GM12864 (cell line): ENCODE data around the gene PDLIM3.
"Not testable (repeated sequence)": the region's sequence is repeated elsewhere in the genome, so short reads cannot be mapped to it uniquely, and the experiment has no call there.

Experiments used
- DNase-seq: peaks from one replicate; pipeline ENCODE4 v3.0.0-alpha.2; 2011; ENCODE audit warnings: low read depth
- H3K4me3 ChIP-seq: 2 replicates; pipeline ENCODE4 v1.5.1; 2011; ENCODE audit warnings: mild to moderate bottlenecking, low read depth, low read length, control low read depth
- TF ChIP-seq, protein P1 (sequence below): IDR thresholded peaks from 2 replicates; pipeline ENCODE4 v1.5.1; 2011; ENCODE audit warnings: low read depth, mild to moderate bottlenecking, moderate library complexity, low read length, control low read depth, inconsistent platforms; ENCODE audit errors: missing control alignments

Gene PDLIM3

DNA sequence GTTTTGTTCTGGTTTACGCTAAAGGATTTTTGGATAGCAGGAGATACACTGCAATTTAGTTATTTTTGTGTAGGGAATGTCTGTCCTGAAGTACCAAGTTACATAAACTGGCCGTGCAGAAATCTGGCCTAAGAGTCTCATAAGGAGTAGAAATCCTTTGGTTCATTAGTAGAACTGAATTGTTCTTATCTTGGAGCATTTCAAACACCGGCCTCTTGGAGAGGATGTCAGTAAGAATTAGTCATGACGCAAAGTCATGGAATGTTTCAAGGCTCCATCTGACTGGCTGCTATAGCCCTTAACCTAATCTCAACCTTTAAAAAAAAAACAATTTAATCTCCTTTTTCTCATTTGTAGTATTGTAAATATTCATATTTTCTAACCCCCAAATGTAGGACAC is 15.2 kb downstream of the PDLIM3 start:
- no peak for DNase-seq
- no peak overlapping the region for H3K4me3 ChIP-seq
- TF ChIP-seq, protein P1, sequence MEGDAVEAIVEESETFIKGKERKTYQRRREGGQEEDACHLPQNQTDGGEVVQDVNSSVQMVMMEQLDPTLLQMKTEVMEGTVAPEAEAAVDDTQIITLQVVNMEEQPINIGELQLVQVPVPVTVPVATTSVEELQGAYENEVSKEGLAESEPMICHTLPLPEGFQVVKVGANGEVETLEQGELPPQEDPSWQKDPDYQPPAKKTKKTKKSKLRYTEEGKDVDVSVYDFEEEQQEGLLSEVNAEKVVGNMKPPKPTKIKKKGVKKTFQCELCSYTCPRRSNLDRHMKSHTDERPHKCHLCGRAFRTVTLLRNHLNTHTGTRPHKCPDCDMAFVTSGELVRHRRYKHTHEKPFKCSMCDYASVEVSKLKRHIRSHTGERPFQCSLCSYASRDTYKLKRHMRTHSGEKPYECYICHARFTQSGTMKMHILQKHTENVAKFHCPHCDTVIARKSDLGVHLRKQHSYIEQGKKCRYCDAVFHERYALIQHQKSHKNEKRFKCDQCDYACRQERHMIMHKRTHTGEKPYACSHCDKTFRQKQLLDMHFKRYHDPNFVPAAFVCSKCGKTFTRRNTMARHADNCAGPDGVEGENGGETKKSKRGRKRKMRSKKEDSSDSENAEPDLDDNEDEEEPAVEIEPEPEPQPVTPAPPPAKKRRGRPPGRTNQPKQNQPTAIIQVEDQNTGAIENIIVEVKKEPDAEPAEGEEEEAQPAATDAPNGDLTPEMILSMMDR: no peak

GRCh38 chr4:185518494-185518893 is 16.8 kb downstream of the PDLIM3 start:
- H3K4me3 ChIP-seq: no peak overlapping the region
- DNase-seq: no peak
- TF ChIP-seq, protein P1: no peak

DNA sequence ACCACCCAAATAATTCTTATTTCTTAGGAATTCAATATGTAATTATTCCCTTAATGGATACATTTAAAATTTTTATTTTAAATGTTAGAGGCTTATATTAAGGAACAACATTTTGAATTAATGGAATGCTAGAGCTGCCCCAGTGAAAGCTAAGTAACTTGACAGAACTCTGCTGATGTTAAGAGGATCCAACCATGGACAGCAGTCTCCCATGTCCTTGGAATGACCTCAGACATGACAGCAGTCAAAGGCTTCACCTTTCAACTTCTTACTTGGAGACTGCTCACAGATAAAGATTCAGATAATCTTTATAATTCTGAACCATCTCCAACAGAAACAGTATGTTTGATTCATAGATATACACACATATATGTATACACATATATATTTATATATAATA is 17.2 kb downstream of the PDLIM3 start:
- H3K4me3 ChIP-seq: no peak overlapping the region
- no peak for DNase-seq
- TF ChIP-seq, protein P1: no peak

DNA sequence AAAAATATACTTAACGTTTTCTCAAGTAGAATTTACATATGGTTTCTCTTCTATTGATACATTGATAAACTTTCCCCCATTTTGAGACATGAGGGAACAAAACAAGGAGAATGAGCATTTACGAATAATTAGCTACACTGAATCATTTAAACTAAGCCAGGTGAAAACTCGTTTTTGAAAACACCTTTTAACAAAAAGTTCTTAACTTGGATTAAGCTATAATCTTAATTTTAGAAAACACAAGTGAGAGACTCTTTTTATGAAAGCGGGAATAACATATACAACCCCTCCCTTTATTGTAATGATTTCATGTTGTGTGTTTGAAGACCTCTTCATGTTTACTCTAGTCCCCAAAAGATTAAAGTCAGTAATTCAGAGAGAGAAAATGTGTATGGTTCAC is 20.1 kb downstream of the PDLIM3 start:
- TF ChIP-seq, protein P1: no peak
- no peak for DNase-seq
- no peak overlapping the region for H3K4me3 ChIP-seq

DNA sequence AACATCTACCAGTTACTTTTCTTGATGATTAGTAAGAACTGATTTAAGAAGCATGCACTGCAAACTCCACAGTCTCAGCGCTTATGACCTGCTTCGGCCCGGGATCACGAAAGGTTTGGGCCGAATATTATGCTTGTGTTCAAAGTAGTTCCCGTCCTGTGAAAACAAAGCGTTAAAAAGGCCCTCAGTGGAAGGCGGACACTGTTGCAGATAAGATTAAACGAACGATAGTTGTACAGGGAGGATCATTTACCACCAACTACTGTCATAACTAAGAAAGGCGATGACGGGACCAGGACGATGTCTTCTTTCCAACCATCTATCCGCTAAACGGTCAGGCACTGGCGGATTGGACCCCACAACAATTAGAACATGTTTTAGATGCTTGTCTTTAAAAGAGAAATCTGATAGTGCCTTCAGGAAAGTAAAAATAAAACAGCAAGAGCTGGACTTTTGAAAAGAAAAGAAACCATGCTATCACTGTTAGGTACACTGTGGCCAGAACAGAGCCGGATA is 21.1 kb downstream of the PDLIM3 start:
- no peak overlapping the region for H3K4me3 ChIP-seq
- no peak for DNase-seq
- TF ChIP-seq, protein P1: no peak

GRCh38 chr4:185513489-185514181 is 21.7 kb downstream of the PDLIM3 start:
- H3K4me3 ChIP-seq: no peak overlapping the region
- TF ChIP-seq, protein P1: no peak
- peak; percentile 5 for DNase-seq

GRCh38 chr4:185512516-185512915 is 22.8 kb downstream of the PDLIM3 start:
- TF ChIP-seq, protein P1: no peak
- no peak overlapping the region for H3K4me3 ChIP-seq
- DNase-seq: no peak

- DNase-seq, H3K4me3 ChIP-seq: not testable (repeated sequence)
These were observed 24.1 kb downstream of the PDLIM3 start for GRCh38 chr4:185511243-185511642.
